Type B pancreatic cell (in vitro differentiated cells): ENCODE measurements around the gene AK1. TPM values are rescaled to one million over a fixed set of nuclear protein-coding genes. Genes with fewer than 3 reads are reported as not detected.
"Not testable (repeated sequence)": the region's sequence is repeated elsewhere in the genome, so short reads cannot be mapped to it uniquely, and the experiment has no call there.

ENCODE experiments used
- DNase-seq: peaks from one replicate; pipeline ENCODE4 v3.0.0; 2021; ENCODE audit warnings: mixed read lengths; ENCODE audit not compliant: unreplicated experiment; ENCODE audit errors: extremely low spot score
- H3K27ac Mint-ChIP-seq: 2 replicates; pipeline ENCODE4 v1.8.0; 2021; ENCODE audit warnings: mild to moderate bottlenecking, mixed read lengths
- H3K27me3 Mint-ChIP-seq: 2 replicates; pipeline ENCODE4 v1.8.0; 2021; ENCODE audit warnings: mixed read lengths
- H3K36me3 Mint-ChIP-seq: 2 replicates; pipeline ENCODE4 v1.8.0; 2021; ENCODE audit warnings: mixed read lengths
- H3K4me1 Mint-ChIP-seq: one replicate; pipeline ENCODE4 v1.8.0; 2021; ENCODE audit warnings: mixed read lengths; ENCODE audit not compliant: unreplicated experiment
- H3K4me3 Mint-ChIP-seq: 2 replicates; pipeline ENCODE4 v1.8.0; 2021; ENCODE audit warnings: mild to moderate bottlenecking, mixed read lengths
- H3K9me3 Mint-ChIP-seq: 2 replicates; pipeline ENCODE4 v1.8.0; 2021; ENCODE audit warnings: mixed read lengths
- total RNA-seq: library from RNA; stranded (reverse); gene quantifications from 2 replicates; pipeline ENCODE4 v1.2.1, GENCODE V29; 2021; ENCODE audit warnings: low replicate concordance
- TF ChIP-seq, protein P1 (sequence below): fragments of 200-600 bp; sonication (generic); conservative IDR thresholded peaks from 2 replicates; pipeline ENCODE4 v1.5.0; 2021; ENCODE audit warnings: antibody characterized with exemption, mild to moderate bottlenecking

Gene AK1
- total RNA-seq, 1 donor from 2014 or later = 59.8 TPM

- TF ChIP-seq, protein P1, sequence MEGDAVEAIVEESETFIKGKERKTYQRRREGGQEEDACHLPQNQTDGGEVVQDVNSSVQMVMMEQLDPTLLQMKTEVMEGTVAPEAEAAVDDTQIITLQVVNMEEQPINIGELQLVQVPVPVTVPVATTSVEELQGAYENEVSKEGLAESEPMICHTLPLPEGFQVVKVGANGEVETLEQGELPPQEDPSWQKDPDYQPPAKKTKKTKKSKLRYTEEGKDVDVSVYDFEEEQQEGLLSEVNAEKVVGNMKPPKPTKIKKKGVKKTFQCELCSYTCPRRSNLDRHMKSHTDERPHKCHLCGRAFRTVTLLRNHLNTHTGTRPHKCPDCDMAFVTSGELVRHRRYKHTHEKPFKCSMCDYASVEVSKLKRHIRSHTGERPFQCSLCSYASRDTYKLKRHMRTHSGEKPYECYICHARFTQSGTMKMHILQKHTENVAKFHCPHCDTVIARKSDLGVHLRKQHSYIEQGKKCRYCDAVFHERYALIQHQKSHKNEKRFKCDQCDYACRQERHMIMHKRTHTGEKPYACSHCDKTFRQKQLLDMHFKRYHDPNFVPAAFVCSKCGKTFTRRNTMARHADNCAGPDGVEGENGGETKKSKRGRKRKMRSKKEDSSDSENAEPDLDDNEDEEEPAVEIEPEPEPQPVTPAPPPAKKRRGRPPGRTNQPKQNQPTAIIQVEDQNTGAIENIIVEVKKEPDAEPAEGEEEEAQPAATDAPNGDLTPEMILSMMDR = no peak
- no peaks in the 10 kb centered on the region for H3K36me3 Mint-ChIP-seq
- H3K9me3 Mint-ChIP-seq = peaks cover 12% of the 10 kb centered on the region
- DNase-seq = no peak
- H3K4me1 Mint-ChIP-seq = peaks cover 9% of the 10 kb centered on the region
- no peak overlapping the region for H3K27ac Mint-ChIP-seq
- H3K27me3 Mint-ChIP-seq = no peaks in the 10 kb centered on the region
- no peak overlapping the region for H3K4me3 Mint-ChIP-seq
Observed at GRCh38 chr9:127850286-127850830, 27.1 kb downstream of the AK1 start.

GRCh38 chr9:127848756-127849504 lies 28.5 kb downstream of the AK1 start:
- H3K9me3 Mint-ChIP-seq = peaks cover 12% of the 10 kb centered on the region
- H3K4me1 Mint-ChIP-seq = peaks cover 9% of the 10 kb centered on the region
- TF ChIP-seq, protein P1 = no peak
- no peak overlapping the region for H3K27ac Mint-ChIP-seq
- no peaks in the 10 kb centered on the region for H3K36me3 Mint-ChIP-seq
- DNase-seq = no peak
- no peaks in the 10 kb centered on the region for H3K27me3 Mint-ChIP-seq
- no peak overlapping the region for H3K4me3 Mint-ChIP-seq

GRCh38 chr9:127847833-127848755 lies 29.4 kb downstream of the AK1 start:
- no peaks in the 10 kb centered on the region for H3K36me3 Mint-ChIP-seq
- peaks cover 9% of the 10 kb centered on the region for H3K4me1 Mint-ChIP-seq
- peak overlapping the region; percentile 31 for H3K27ac Mint-ChIP-seq
- peaks cover 12% of the 10 kb centered on the region for H3K9me3 Mint-ChIP-seq
- H3K4me3 Mint-ChIP-seq = no peak overlapping the region
- H3K27me3 Mint-ChIP-seq = no peaks in the 10 kb centered on the region
- DNase-seq = no peak
- TF ChIP-seq, protein P1 = no peak

GRCh38 chr9:127847178-127847510 lies 30.3 kb downstream of the AK1 start:
- Mint-ChIP-seq H3K36me3 (no peaks in the 10 kb centered on the region), H3K27ac (no peak overlapping the region), H3K4me1 (peaks cover 7% of the 10 kb centered on the region), H3K4me3 (no peak overlapping the region), H3K9me3 (peaks cover 12% of the 10 kb centered on the region), H3K27me3 (no peaks in the 10 kb centered on the region)
- TF ChIP-seq, protein P1 = no peak
- DNase-seq = no peak

DNA sequence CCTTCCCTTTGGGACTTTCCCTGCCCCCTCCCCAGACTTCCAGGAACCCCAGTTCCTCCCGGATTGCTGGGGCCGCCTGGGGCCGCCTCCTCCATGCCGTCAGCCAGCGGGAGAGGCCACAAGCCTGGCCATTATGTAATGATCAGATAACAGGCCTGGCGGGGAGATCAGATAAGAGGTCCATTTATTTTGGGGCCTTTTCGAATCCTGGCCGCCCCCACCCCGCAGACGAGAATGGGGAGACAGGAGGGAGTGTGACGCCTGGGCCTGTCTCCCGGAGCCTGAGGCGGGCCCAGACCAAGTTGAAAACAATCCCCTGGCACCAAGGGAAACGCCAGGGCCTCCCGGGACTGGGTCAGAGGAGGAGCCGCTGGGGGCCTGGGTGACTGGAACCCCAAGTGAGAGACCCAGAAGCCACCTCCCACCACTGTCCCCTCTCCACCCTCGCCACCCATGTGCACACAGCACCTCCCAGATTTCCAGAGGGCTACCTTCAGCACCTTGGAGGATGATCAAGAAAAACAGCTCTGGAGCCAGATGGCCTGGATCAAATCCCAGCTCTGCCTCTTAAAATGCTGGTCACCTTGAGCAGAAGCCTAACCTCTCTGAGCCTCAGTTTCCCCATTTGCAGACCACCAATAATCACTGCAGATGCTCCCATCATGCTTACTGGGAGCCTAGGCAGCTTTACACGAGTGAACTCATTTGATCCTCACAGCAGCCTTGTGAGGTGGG lies 30.9 kb downstream of the AK1 start:
- peaks cover 6% of the 10 kb centered on the region for H3K4me1 Mint-ChIP-seq
- no peak for DNase-seq
- no peak overlapping the region for H3K4me3 Mint-ChIP-seq
- no peaks in the 10 kb centered on the region for H3K36me3 Mint-ChIP-seq
- no peak overlapping the region for H3K27ac Mint-ChIP-seq
- H3K27me3 Mint-ChIP-seq = no peaks in the 10 kb centered on the region
- H3K9me3 Mint-ChIP-seq = peaks cover 12% of the 10 kb centered on the region
- TF ChIP-seq, protein P1 = no peak

GRCh38 chr9:127845619-127846018 lies 31.9 kb downstream of the AK1 start:
- H3K36me3 Mint-ChIP-seq, H3K4me1 Mint-ChIP-seq, H3K4me3 Mint-ChIP-seq, H3K27me3 Mint-ChIP-seq, DNase-seq, H3K27ac Mint-ChIP-seq: not testable (repeated sequence)
- peaks cover 12% of the 10 kb centered on the region for H3K9me3 Mint-ChIP-seq
